Stimulated activated CD8-positive, alpha-beta memory T cell treated with anti-CD3 and anti-CD28 coated beads, Interleukin-7, amount 100 ng/mL, for 48 hours (primary cell): ENCODE data around the gene KRT14.

Source experiments
- DNase-seq, 2 donors: peaks; one replicate each; pipeline ENCODE4 v3.0.0-alpha.2; 2020; ENCODE audit warnings: low read depth in 1 of 2; ENCODE audit errors: extremely low read depth in 1 of 2

KRT14 gene

GRCh38 chr17:41533613-41534012, 53.1 kb downstream of the KRT14 start:
- DNase-seq: no peak

- DNase-seq: no peak
Measured at GRCh38 chr17:41532947-41533570, 53.6 kb downstream of the KRT14 start.
